PC-9 (cell line): ENCODE data around the gene PNKP. TPM values are rescaled to one million over a fixed set of nuclear protein-coding genes. Genes with fewer than 3 reads are reported as not detected.

Experiments
- BruUV-seq: library from RNA; stranded (reverse); fragments of 400-500 nt; replicated peaks from 2 replicates; lab custom pipeline; 2021; lab: Mats Ljungman, UMichigan
- CTCF ChIA-PET: fragments of 300-600 bp; sonication (Branson Sonifier 250); formaldehyde crosslinking; loops from one replicate; lab custom pipeline; 2022; ENCODE audit warnings: antibody characterized with exemption; lab: Charles Lee
- POLR2A ChIA-PET: fragments of 300-600 bp; sonication (Branson Sonifier 250); formaldehyde crosslinking; loops from one replicate; lab custom pipeline; 2022; ENCODE audit warnings: antibody characterized with exemption; ENCODE audit not compliant: unreplicated experiment; lab: Charles Lee
- DNase-seq, 2 experiments: peaks; one replicate each; pipeline versions ENCODE4 v3.0.0 to v3.0.0-alpha.2; 2015 to 2022; ENCODE audit warnings: mixed read lengths in 1 of 2
- H2AFZ ChIP-seq: fragments of 200-600 bp; sonication (generic); 2 replicates; pipeline ENCODE4 v1.8.1; 2017; ENCODE audit warnings: antibody characterized with exemption
- H3F3A ChIP-seq: fragments of 200-600 bp; sonication (generic); 2 replicates; pipeline ENCODE4 v1.8.1; 2017; ENCODE audit warnings: antibody characterized with exemption, mild to moderate bottlenecking, low read depth; ENCODE audit not compliant: insufficient read depth
- H3K27ac ChIP-seq: fragments of 200-600 bp; sonication (generic); 2 replicates; pipeline ENCODE4 v1.6.1; 2016; ENCODE audit warnings: mixed run types
- H3K27me3 ChIP-seq: fragments of 200-600 bp; sonication (generic); 2 replicates; pipeline ENCODE4 v1.6.1; 2016; ENCODE audit warnings: low read depth, mixed run types; ENCODE audit not compliant: insufficient read depth
- H3K36me3 ChIP-seq: fragments of 200-600 bp; sonication (generic); 2 replicates; pipeline ENCODE4 v1.6.1; 2016; ENCODE audit warnings: low read depth, mixed run types
- H3K4me1 ChIP-seq: fragments of 200-600 bp; sonication (generic); replicated peaks from 2 replicates; pipeline ENCODE4 v1.6.1; 2016; ENCODE audit warnings: mixed run types; ENCODE audit not compliant: insufficient read depth
- H3K4me2 ChIP-seq: fragments of 200-600 bp; sonication (generic); 2 replicates; pipeline ENCODE4 v1.6.1; 2017; ENCODE audit warnings: mixed run types
- H3K4me3 ChIP-seq: fragments of 200-600 bp; sonication (generic); 2 replicates; pipeline ENCODE4 v1.6.1; 2016; ENCODE audit warnings: mixed run types
- H3K79me2 ChIP-seq: fragments of 200-600 bp; sonication (generic); 2 replicates; pipeline ENCODE4 v1.6.1; 2017; ENCODE audit warnings: low read depth, mixed run types
- H3K9me2 ChIP-seq: fragments of 200-600 bp; sonication (generic); 2 replicates; pipeline ENCODE4 v1.8.1; 2017; ENCODE audit warnings: mild to moderate bottlenecking; ENCODE audit not compliant: insufficient read depth
- H3K9me3 ChIP-seq: fragments of 200-600 bp; sonication (generic); 2 replicates; pipeline ENCODE4 v1.8.1; 2016; ENCODE audit warnings: low read depth; ENCODE audit not compliant: insufficient read depth
- H4K20me1 ChIP-seq: fragments of 200-600 bp; sonication (generic); 2 replicates; pipeline ENCODE4 v1.8.1; 2017; ENCODE audit not compliant: insufficient read depth
- EZH2 ChIP-seq: fragments of 200-600 bp; sonication (generic); IDR thresholded peaks from 2 replicates; pipeline ENCODE4 v1.8.0; 2017; ENCODE audit warnings: antibody characterized with exemption, low read depth
- intact Hi-C: fragments of 100-400 bp; cut with micrococcal nuclease; formaldehyde crosslinking; loops from one replicate; pipeline ENCODE4 v1.10.0; 2022; ENCODE audit not compliant: unreplicated experiment
- total RNA-seq: library from RNA; stranded (reverse); gene quantifications from 2 replicates; pipeline ENCODE4 v1.2.3, GENCODE V29; 2021
- TF ChIP-seq, protein P1 (sequence below): fragments of 200-600 bp; sonication (generic); conservative IDR thresholded peaks from 2 replicates; pipeline ENCODE4 v1.6.1; 2017; ENCODE audit warnings: mixed run types, antibody characterized with exemption, mild to moderate bottlenecking, moderate library complexity

Gene PNKP
- total RNA-seq, 1 experiment from 2014 or later: 82.7 TPM

DNA sequence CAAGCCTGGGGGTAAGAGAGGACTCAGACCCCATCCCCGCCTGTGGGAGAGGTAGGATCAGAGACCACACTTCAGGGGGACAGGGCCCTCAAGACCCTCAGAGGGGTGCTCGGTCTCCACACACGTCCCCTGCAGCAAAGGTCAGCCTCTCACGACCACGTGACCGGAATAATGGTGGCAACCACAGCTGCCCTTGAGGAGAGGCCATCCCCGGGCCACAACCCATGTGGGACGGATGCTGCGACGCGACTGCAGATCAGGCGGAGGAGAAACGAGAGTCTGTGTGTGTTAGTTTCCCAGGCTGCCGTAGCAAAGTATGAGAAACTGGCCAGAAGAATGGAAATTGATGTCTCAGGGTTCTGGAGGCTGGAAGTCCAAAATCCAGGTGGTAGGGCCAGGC, 40.3 kb downstream of the PNKP start:
- H3K4me3 ChIP-seq: no peak overlapping the region

DNA sequence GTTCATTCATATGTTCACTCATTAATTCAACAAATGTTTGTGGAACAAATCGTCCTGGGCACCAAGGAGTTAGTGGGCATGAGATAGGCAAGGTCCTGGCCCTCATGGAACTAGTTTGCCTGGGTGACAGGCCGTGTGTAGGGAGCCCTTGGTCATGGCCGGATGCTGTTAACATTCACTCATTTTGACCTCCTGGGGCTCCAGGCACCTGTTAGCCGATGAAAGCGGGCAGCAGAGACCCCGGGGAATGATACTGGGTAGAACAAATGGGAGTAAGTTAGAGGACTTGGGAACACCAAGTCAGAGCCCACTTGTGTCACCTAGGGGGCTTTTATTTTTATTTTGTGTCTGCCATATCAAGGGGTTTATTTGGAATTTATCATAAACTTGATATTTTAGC, 42.7 kb downstream of the PNKP start:
- Histone ChIP-seq H4K20me1 (peaks cover 44% of the 10 kb centered on the region), H3K79me2 (peaks cover 34% of the 10 kb centered on the region), H3K4me1 (peaks cover under 1% of the 10 kb centered on the region; the same call in 1 of the 2 replicates), H3K27ac (no peak overlapping the region), H2AFZ (no peak overlapping the region), H3K27me3 (no peaks in the 10 kb centered on the region), H3K9me3 (no peaks in the 10 kb centered on the region), H3K4me3 (no peak overlapping the region), H3K9me2 (no peaks in the 10 kb centered on the region), H3K36me3 (0 out of 2 replicates have a peak, but pooled peaks cover 8% of the 10 kb centered on the region), H3F3A (no peaks in the 10 kb centered on the region; the same call in 1 of the 2 replicates), H3K4me2 (no peak overlapping the region)
- ChIA-PET POLR2A (no interaction called here), CTCF (no interaction called here)
- no peak for TF ChIP-seq EZH2
- TF ChIP-seq, protein P1, sequence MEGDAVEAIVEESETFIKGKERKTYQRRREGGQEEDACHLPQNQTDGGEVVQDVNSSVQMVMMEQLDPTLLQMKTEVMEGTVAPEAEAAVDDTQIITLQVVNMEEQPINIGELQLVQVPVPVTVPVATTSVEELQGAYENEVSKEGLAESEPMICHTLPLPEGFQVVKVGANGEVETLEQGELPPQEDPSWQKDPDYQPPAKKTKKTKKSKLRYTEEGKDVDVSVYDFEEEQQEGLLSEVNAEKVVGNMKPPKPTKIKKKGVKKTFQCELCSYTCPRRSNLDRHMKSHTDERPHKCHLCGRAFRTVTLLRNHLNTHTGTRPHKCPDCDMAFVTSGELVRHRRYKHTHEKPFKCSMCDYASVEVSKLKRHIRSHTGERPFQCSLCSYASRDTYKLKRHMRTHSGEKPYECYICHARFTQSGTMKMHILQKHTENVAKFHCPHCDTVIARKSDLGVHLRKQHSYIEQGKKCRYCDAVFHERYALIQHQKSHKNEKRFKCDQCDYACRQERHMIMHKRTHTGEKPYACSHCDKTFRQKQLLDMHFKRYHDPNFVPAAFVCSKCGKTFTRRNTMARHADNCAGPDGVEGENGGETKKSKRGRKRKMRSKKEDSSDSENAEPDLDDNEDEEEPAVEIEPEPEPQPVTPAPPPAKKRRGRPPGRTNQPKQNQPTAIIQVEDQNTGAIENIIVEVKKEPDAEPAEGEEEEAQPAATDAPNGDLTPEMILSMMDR: no peak
- BruUV-seq: no TSS peak
- intact Hi-C loops: no loop called here
- no peak for DNase-seq

More for the DNA sequence above, 40.3 kb downstream of the PNKP start:
- H4K20me1 ChIP-seq: peaks cover 48% of the 10 kb centered on the region
- H3K27me3 ChIP-seq: no peaks in the 10 kb centered on the region
- ChIA-PET CTCF (no interaction called here), POLR2A (no interaction called here)
- H3K27ac ChIP-seq: no peak overlapping the region
- H3K36me3 ChIP-seq: 0 out of 2 replicates have a peak, but pooled peaks cover 5% of the 10 kb centered on the region
- BruUV-seq: no TSS peak
- TF ChIP-seq EZH2: no peak
- TF ChIP-seq, protein P1: no peak
- H3K4me2 ChIP-seq: no peak overlapping the region
- H3F3A ChIP-seq: no peaks in the 10 kb centered on the region
- no peaks in the 10 kb centered on the region for H3K9me2 ChIP-seq
- DNase-seq: no peak
- H3K79me2 ChIP-seq: peaks cover 14% of the 10 kb centered on the region; the same call in 1 of the 2 replicates
- no peak overlapping the region for H2AFZ ChIP-seq
- no peaks in the 10 kb centered on the region for H3K4me1 ChIP-seq
- intact Hi-C loops: no loop called here
- no peaks in the 10 kb centered on the region for H3K9me3 ChIP-seq

DNA sequence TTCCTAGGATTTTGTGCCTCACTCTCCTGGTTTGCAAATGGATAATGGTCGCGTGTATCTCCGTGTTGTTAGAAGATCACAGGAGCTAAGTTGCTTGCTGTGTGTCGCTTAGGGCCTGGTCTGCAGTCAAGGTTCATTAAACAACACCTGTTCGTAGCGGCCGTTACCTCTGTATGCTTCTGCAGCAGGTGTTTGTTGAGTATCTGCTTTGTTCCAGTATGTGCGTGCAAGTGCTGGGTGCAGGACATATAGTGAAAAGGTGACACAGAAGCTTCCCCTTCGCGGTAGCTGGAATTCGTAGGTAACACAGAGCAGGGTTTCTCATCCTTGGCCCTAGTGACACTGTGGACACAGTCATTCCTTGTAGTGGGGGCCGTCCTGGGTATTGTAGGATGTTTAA, 43.9 kb downstream of the PNKP start:
- Histone ChIP-seq H3K9me2 (no peaks in the 10 kb centered on the region), H4K20me1 (peaks cover 35% of the 10 kb centered on the region)
- POLR2A ChIA-PET: no interaction called here

More for the DNA sequence above, 43.9 kb downstream of the PNKP start:
- H3K27me3 ChIP-seq: no peaks in the 10 kb centered on the region
- no TSS peak for BruUV-seq
- H2AFZ ChIP-seq: no peak overlapping the region
- intact Hi-C loops: no loop called here
- no peak overlapping the region for H3K4me3 ChIP-seq
- H3K79me2 ChIP-seq: peaks cover 45% of the 10 kb centered on the region
- TF ChIP-seq, protein P1: no peak
- TF ChIP-seq EZH2: no peak
- DNase-seq: no peak
- H3F3A ChIP-seq: no peaks in the 10 kb centered on the region; the same call in 1 of the 2 replicates
- H3K27ac ChIP-seq: no peak overlapping the region
- H3K36me3 ChIP-seq: 0 out of 2 replicates have a peak, but pooled peaks cover 8% of the 10 kb centered on the region
- peaks cover 8% of the 10 kb centered on the region for H3K4me1 ChIP-seq
- H3K4me2 ChIP-seq: no peak overlapping the region
- no peaks in the 10 kb centered on the region for H3K9me3 ChIP-seq
- CTCF ChIA-PET: no interaction called here
